Measurements from ENCODE around the gene ZNF385A.

Gene ZNF385A

DNA sequence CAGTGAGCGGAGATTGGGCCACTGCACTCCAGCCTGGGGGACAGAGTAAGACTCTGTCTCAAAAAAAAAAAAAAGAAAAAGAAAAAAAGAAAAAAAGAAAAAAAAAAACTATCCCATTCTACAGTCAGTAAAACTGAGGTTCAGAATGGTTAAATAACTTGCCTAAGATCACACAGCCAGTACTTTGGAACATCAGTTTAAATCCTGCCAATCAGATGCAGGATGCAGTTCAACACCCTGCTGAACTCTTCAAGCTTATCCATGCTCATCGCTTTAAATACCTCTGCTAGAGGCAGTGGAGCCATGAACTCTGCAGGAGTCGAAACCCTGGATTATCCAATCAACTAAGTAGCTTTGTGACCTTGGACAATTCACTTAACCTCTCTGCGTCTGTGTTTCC, 3.4 kb downstream of the ZNF385A start:
- Histone ChIP-seq H3K27ac (ENCODE audit: low read length) (no peak overlapping the region), H4K20me1 (ENCODE audit: insufficient read depth, low read length) (no peaks in the 10 kb centered on the region), H3K9me3 (ENCODE audit: insufficient read depth, low read length, severe bottlenecking) (no peaks in the 10 kb centered on the region), H2AFZ (ENCODE audit: low read depth, low read length) (no peak overlapping the region), H3K4me3 (ENCODE audit: low read depth in 1 of 2, low read length in 2 of 2) (no peak overlapping the region), H3K79me2 (ENCODE audit: insufficient read depth, low read length) (no peaks in the 10 kb centered on the region), H3K4me2 (ENCODE audit: insufficient read depth, low read length) (no peak overlapping the region), H3K9ac (ENCODE audit: low read depth, low read length) (no peak overlapping the region), H3K27me3 (ENCODE audit: insufficient read depth, low read length, poor library complexity) (peaks cover 8% of the 10 kb centered on the region), H3K36me3 (ENCODE audit: insufficient read depth, low read length) (no peaks in the 10 kb centered on the region), H3K4me1 (ENCODE audit: insufficient read depth, low read length) (peaks cover 16% of the 10 kb centered on the region)
- TF ChIP-seq, protein P1, sequence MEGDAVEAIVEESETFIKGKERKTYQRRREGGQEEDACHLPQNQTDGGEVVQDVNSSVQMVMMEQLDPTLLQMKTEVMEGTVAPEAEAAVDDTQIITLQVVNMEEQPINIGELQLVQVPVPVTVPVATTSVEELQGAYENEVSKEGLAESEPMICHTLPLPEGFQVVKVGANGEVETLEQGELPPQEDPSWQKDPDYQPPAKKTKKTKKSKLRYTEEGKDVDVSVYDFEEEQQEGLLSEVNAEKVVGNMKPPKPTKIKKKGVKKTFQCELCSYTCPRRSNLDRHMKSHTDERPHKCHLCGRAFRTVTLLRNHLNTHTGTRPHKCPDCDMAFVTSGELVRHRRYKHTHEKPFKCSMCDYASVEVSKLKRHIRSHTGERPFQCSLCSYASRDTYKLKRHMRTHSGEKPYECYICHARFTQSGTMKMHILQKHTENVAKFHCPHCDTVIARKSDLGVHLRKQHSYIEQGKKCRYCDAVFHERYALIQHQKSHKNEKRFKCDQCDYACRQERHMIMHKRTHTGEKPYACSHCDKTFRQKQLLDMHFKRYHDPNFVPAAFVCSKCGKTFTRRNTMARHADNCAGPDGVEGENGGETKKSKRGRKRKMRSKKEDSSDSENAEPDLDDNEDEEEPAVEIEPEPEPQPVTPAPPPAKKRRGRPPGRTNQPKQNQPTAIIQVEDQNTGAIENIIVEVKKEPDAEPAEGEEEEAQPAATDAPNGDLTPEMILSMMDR (IDR thresholded peaks at IDR 0.05; ENCODE audit: borderline replicate concordance, extremely low read depth, low read length, poor library complexity, severe bottlenecking): no peak
- no peak for TF ChIP-seq EZH2 (IDR thresholded peaks at IDR 0.05; ENCODE audit: borderline replicate concordance, low read depth, low read length, severe bottlenecking)
- DNase-seq: no peak
- ATAC-seq (ENCODE audit: insufficient read depth, low read depth): no peak

DNA sequence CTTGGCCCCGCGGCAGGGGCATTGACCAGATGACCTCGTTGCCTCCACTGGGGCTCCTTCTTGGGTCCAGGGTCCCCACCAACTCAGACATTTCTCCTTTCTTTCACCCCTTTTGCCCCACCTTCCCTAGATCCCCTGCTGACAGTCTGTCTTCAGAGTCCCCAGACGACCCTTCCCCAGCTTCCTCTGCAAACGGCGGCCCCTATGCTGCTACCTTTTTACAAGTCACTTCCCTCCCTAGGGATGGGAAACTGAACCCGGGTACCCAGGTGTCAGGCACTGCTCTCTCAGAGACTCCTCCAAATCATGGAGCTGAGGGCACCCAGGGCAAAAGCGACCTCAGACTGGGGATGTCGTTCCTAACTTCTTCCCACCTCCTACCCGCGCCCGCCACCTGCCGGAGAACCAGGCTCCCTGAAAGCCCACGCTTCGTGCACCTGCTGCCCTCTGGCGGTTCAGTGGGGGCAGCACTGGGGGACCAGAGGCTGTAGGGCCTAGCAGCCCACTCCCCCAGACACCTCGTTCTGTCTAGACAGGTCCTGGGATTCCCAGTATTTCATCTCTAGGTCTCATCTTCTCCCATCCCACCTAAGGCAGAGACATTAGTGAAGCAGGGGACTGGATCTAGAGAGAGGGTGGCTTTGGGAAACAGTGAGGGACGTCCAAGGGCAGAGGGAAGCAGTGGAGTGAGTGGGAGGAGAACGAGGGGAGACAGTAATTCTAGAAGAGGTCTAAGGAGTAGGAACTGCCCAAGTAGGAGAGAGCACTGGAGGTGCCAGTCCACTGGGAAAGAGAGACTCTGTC, 4.9 kb downstream of the ZNF385A start:
- peak; percentile 96 for ATAC-seq (ENCODE audit: insufficient read depth, low read depth)
- Histone ChIP-seq H3K4me2 (ENCODE audit: insufficient read depth, low read length) (peak overlapping the region; percentile 78), H2AFZ (ENCODE audit: low read depth, low read length) (peak overlapping the region; percentile 65), H3K36me3 (ENCODE audit: insufficient read depth, low read length) (no peaks in the 10 kb centered on the region), H3K79me2 (ENCODE audit: insufficient read depth, low read length) (no peaks in the 10 kb centered on the region), H4K20me1 (ENCODE audit: insufficient read depth, low read length) (no peaks in the 10 kb centered on the region), H3K27me3 (ENCODE audit: insufficient read depth, low read length, poor library complexity) (peaks cover 8% of the 10 kb centered on the region), H3K27ac (ENCODE audit: low read length) (peak overlapping the region; percentile 36), H3K9me3 (ENCODE audit: insufficient read depth, low read length, severe bottlenecking) (no peaks in the 10 kb centered on the region), H3K9ac (ENCODE audit: low read depth, low read length) (peak overlapping the region; percentile 49; the same call in 1 of the 2 replicates), H3K4me3 (ENCODE audit: low read depth in 1 of 2, low read length in 2 of 2) (peak overlapping the region in 1 of 2 experiments; percentile 57; a peak in 3 of 4 replicates), H3K4me1 (ENCODE audit: insufficient read depth, low read length) (peaks cover 16% of the 10 kb centered on the region)
- TF ChIP-seq, protein P1 (IDR thresholded peaks at IDR 0.05; ENCODE audit: borderline replicate concordance, extremely low read depth, low read length, poor library complexity, severe bottlenecking): peak; percentile 100
- no peak for TF ChIP-seq EZH2 (IDR thresholded peaks at IDR 0.05; ENCODE audit: borderline replicate concordance, low read depth, low read length, severe bottlenecking)
- DNase-seq: peak; percentile 91

DNA sequence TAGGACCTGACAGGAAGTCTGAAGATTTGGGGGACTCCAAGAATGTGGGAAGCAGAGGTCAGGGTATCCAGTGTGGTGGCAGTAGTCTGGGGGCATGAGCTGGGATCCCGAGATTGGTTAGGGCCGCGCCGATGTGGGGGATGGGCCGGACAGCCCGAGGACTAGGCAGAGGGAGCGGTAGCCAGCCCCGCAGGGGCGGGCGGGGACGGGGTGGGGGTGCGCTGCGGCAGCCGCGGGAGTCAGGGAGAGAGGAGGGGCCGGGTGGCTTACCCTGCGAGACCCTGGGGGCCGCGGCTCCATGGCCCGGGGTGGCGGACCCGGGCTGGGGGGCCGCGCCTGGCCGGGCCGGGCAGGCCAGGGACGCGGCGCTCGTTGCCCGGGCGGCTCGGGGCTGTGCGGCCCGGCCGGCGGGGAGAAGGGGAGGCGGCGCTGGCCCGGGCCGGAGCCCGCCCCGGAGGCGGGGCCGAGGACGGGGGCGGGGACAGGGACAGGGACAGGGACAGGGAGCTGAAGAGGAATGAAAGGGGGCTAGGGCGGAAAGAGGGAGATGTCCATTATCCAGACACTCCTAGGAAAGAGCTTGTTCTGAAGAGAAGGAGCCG, 5.6 kb downstream of the ZNF385A start:
- Histone ChIP-seq H3K27me3 (ENCODE audit: insufficient read depth, low read length, poor library complexity) (peaks cover 8% of the 10 kb centered on the region), H3K9me3 (ENCODE audit: insufficient read depth, low read length, severe bottlenecking) (no peaks in the 10 kb centered on the region), H3K4me1 (ENCODE audit: insufficient read depth, low read length) (peaks cover 16% of the 10 kb centered on the region), H3K4me3 (ENCODE audit: low read depth in 1 of 2, low read length in 2 of 2) (peak overlapping the region in 1 of 2 experiments; percentile 57; a peak in 3 of 4 replicates), H3K27ac (ENCODE audit: low read length) (0 out of 2 replicates have a peak overlapping the region, but pooled peaks have one; percentile 36), H3K79me2 (ENCODE audit: insufficient read depth, low read length) (no peaks in the 10 kb centered on the region), H3K36me3 (ENCODE audit: insufficient read depth, low read length) (no peaks in the 10 kb centered on the region), H3K9ac (ENCODE audit: low read depth, low read length) (peak overlapping the region; percentile 49; the same call in 1 of the 2 replicates), H2AFZ (ENCODE audit: low read depth, low read length) (peak overlapping the region; percentile 65), H3K4me2 (ENCODE audit: insufficient read depth, low read length) (peak overlapping the region; percentile 78), H4K20me1 (ENCODE audit: insufficient read depth, low read length) (no peaks in the 10 kb centered on the region)
- ATAC-seq (ENCODE audit: insufficient read depth, low read depth) (peak; percentile 54), DNase-seq (peak; percentile 43)
- no peak for TF ChIP-seq EZH2 (IDR thresholded peaks at IDR 0.05; ENCODE audit: borderline replicate concordance, low read depth, low read length, severe bottlenecking)
- TF ChIP-seq, protein P1 (IDR thresholded peaks at IDR 0.05; ENCODE audit: borderline replicate concordance, extremely low read depth, low read length, poor library complexity, severe bottlenecking): no peak

Data from DND-41 (cell line).